Peyer's patch (tissue), 4 donors: ENCODE measurements around the gene MRPL36.

Experiments
- CTCF ChIP-seq, 6 experiments: fragments of 450-650 bp in 4 of 6; fragments of 200-600 bp in 2 of 6; sonication (generic) in 1 of 6; IDR thresholded peaks; one replicate each; pipeline ENCODE4 v1.5.1; 2017 to 2019; ENCODE audit warnings: antibody characterized with exemption in 6 of 6, mild to moderate bottlenecking in 3 of 6, moderate library complexity in 1 of 6
- POLR2A ChIP-seq, 2 donors: fragments of 450-650 bp; IDR thresholded peaks; one replicate each; pipeline ENCODE4 v1.5.1; 2017; ENCODE audit warnings: antibody characterized with exemption in 2 of 2, mild to moderate bottlenecking in 2 of 2, moderate library complexity in 2 of 2

- TF ChIP-seq POLR2A (IDR thresholded peaks at IDR 0.05): no peak
- TF ChIP-seq CTCF (IDR thresholded peaks at IDR 0.05): no peak
Observed at GRCh38 chr5:1815881-1816292, 16.2 kb upstream of the MRPL36 start.
